ENCODE measurements around the gene AFG3L2. TPM values are rescaled to one million over a fixed set of nuclear protein-coding genes. Genes with fewer than 3 reads are reported as not detected.
A peak's percentile ranks its signal among the peaks of the same experiment; 100 is the strongest.

AFG3L2 gene
- total and polyA plus RNA-seq, 2 of the 8 experiments (the other 6 are each of a cell fraction or from before 2014, with no cell fraction given): 29.7 to 84.8 TPM

DNA sequence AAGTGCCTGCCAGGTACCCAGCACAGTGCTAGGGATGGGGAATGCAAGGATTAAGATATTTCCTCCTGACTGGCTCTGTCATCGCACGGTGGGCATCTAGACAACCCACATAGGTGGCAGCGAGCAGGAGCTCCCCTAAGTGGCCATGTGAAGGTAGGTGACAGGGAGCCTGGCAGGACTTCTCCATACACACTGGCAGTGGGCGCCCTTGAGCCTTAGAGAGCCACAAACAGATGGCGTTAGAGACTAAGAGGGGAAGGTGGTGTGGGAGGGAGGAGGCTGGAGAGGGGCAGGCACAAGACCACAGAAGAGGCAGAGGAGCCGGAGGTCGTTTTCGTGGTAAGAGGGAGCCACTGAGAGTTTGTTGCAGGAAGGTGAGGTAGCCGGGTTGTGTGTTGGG is 45.9 kb upstream of the AFG3L2 start:
- ChIA-PET POLR2A (ENCODE audit: partially characterized antibody) (interaction anchor here (0.9 to 1.4 kb wide), 3 partner anchors 22 to 33 kb away, joined by 3 to 4 read pairs (median 4); no protein-coding TSS in a partner anchor), CTCF (ENCODE audit: partially characterized antibody) (interaction anchor here (0.5 to 5.5 kb wide), 19 partner anchors 11 to 238 kb away, joined by 3 to 40 read pairs (median 4); no protein-coding TSS in a partner anchor)
- Histone ChIP-seq H3K9me3 (ENCODE audit: insufficient read depth in 2 of 2, low read depth in 1 of 2, low read length in 1 of 2) (peaks cover 14 to 15% of the 10 kb centered on the region in 2 experiments), H3K79me2 (ENCODE audit: control insufficient read depth in 1 of 2, insufficient read depth in 2 of 2, low read length in 2 of 2) (no peaks in the 10 kb centered on the region), H3K18ac (ENCODE audit: extremely low read depth, low read length) (no peak overlapping the region), H3K4me3 (ENCODE audit: extremely low read depth in 1 of 4, insufficient read depth in 2 of 4, low read depth in 3 of 4, low read length in 4 of 4) (no peak overlapping the region), H2BK5ac (ENCODE audit: low read depth, low read length) (no peak overlapping the region), H2BK120ac (replicated peaks; ENCODE audit: low read depth, low read length) (no peak overlapping the region), H3K9ac (replicated peaks in 1 of 4; ENCODE audit: extremely low read depth in 1 of 4, low read depth in 3 of 4, low read length in 3 of 4) (no peak overlapping the region), H3K23ac (ENCODE audit: insufficient read length) (no peak overlapping the region), H3K27ac (ENCODE audit: low read depth, low read length) (no peak overlapping the region), H4K8ac (ENCODE audit: extremely low read depth, insufficient read depth, low read length) (no peak overlapping the region), H2BK12ac (ENCODE audit: low read depth, low read length) (no peak overlapping the region), H3K79me1 (ENCODE audit: low read depth, low read length) (no peaks in the 10 kb centered on the region), H3K23me2 (ENCODE audit: low read depth, low read length) (peaks cover 5% of the 10 kb centered on the region; the same call in 1 of the 2 replicates), H3K4me1 (replicated peaks in 1 of 4; ENCODE audit: control insufficient read depth in 3 of 4, insufficient read depth in 4 of 4, low read length in 3 of 4) (peaks cover 0 to 12% (median 6%) of the 10 kb centered on the region in 4 experiments; a peak in 6 of 7 replicates), H2AK5ac (ENCODE audit: low read depth, low read length) (no peak overlapping the region), H4K5ac (ENCODE audit: insufficient read length, low read depth, low read length) (no peak overlapping the region), H3K36me3 (ENCODE audit: control insufficient read depth in 2 of 4, insufficient read depth in 4 of 4, low read length in 3 of 4) (peaks cover 0 to 15% (median 12%) of the 10 kb centered on the region in 4 experiments; a peak in 6 of 8 replicates), H3K14ac (ENCODE audit: insufficient read length) (no peak overlapping the region), H2AFZ (ENCODE audit: low read length) (no peak overlapping the region), H3K56ac (replicated peaks; ENCODE audit: insufficient read length, low read depth, low read length) (no peak overlapping the region), H3K4me2 (ENCODE audit: insufficient read depth in 1 of 2, low read depth in 2 of 2, low read length in 2 of 2) (no peak overlapping the region), H3K27me3 (replicated peaks in 1 of 4; ENCODE audit: control insufficient read depth in 3 of 4, extremely low read depth in 1 of 4, insufficient read depth in 3 of 4, low read length in 3 of 4) (no peaks in the 10 kb centered on the region), H2BK20ac (ENCODE audit: low read length) (no peak overlapping the region), H2BK15ac (ENCODE audit: low read length) (no peak overlapping the region), H3K4ac (replicated peaks; ENCODE audit: insufficient read length, low read depth, low read length) (no peak overlapping the region), H4K91ac (replicated peaks; ENCODE audit: insufficient read length, low read length) (no peak overlapping the region), H4K20me1 (replicated peaks in 1 of 2; ENCODE audit: control insufficient read depth in 1 of 2, insufficient read depth in 2 of 2, low read length in 2 of 2) (peaks cover 2 to 3% of the 10 kb centered on the region in 2 experiments)
- TF ChIP-seq, protein P1, sequence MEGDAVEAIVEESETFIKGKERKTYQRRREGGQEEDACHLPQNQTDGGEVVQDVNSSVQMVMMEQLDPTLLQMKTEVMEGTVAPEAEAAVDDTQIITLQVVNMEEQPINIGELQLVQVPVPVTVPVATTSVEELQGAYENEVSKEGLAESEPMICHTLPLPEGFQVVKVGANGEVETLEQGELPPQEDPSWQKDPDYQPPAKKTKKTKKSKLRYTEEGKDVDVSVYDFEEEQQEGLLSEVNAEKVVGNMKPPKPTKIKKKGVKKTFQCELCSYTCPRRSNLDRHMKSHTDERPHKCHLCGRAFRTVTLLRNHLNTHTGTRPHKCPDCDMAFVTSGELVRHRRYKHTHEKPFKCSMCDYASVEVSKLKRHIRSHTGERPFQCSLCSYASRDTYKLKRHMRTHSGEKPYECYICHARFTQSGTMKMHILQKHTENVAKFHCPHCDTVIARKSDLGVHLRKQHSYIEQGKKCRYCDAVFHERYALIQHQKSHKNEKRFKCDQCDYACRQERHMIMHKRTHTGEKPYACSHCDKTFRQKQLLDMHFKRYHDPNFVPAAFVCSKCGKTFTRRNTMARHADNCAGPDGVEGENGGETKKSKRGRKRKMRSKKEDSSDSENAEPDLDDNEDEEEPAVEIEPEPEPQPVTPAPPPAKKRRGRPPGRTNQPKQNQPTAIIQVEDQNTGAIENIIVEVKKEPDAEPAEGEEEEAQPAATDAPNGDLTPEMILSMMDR (IDR thresholded peaks at IDR 0.05; ENCODE audit: control extremely low read depth in 1 of 3, insufficient read depth in 1 of 3, low read depth in 1 of 3, low read length in 3 of 3): peak; percentile 49 to 92 (median 61)
- TF ChIP-seq BRCA1 (IDR thresholded peaks at IDR 0.05; ENCODE audit: low read depth, low read length) (no peak), TAF1 (IDR thresholded peaks at IDR 0.05; ENCODE audit: low read depth, low read length) (no peak), RAD21 (IDR thresholded peaks at IDR 0.05 in 1 of 2, conservative IDR thresholded peaks at IDR 0.05 in 1 of 2; ENCODE audit: low read depth in 2 of 2, low read length in 2 of 2) (peak; percentile 41 to 63), TAF7 (optimal IDR thresholded peaks at IDR 0.05; ENCODE audit: borderline replicate concordance, low read depth, low read length) (no peak), TEAD4 (IDR thresholded peaks at IDR 0.05; ENCODE audit: low read depth, low read length) (no peak), POLR2AphosphoS5 (IDR thresholded peaks at IDR 0.05; ENCODE audit: low read depth, low read length) (0 out of 2 replicates have a peak, but pooled peaks have one; percentile 10)
- FAIRE-seq (no peak), DNase-seq (ENCODE audit: low read depth in 1 of 2, low spot score in 2 of 2) (no peak)
- WGBS, 2 experiments (ENCODE audit: extremely low coverage in 1 of 2, insufficient coverage in 1 of 2, insufficient read length in 1 of 2, insufficient replicate concordance in 2 of 2, low coverage in 1 of 2, low lambda C conversion rate in 2 of 2, missing lambda C conversion rate in 1 of 2): 89% methylated on average over 8 of the region's 9 CpGs; no CpG with 5 or more reads in 1 of the 2 experiments

Measured in H1 (cell line).